ENCODE results near the gene SYT1. TPM values are rescaled to one million over a fixed set of nuclear protein-coding genes. Genes with fewer than 3 reads are reported as not detected.

The SYT1 gene
- total and polyA plus RNA-seq, 2 donors (not counting 1 experiment from before 2014, with no cell fraction given), result 0.60 to 1.3 TPM

DNA sequence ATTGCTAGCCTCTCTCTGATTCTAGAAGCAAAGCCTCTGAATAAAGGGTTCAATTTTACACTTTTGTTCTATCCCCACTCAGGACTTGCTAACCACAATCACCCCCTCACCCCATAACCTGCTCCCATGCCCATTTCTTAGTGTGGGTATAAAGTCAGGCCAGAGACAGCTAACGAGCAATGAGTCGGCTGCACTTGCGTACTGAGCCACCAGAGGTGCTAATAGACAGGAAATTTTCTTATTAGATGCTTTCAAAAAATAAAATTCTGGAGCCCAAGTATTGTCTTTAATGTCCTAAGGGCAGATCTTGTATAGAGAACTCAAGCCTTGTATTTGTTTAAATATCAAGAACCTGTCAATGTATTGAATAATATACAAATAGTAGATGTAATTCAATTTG lies 256.9 kb downstream of the SYT1 start:
- Histone ChIP-seq H3K27ac (ENCODE audit: low read length in 2 of 2) (no peak overlapping the region), H3K4me2 (replicated peaks; ENCODE audit: low read depth, low read length, poor library complexity, severe bottlenecking) (no peak overlapping the region), H3K4me3 (ENCODE audit: control extremely low read depth in 1 of 5, extremely low read depth in 1 of 5, insufficient read depth in 1 of 5, low read depth in 2 of 5, low read length in 4 of 5) (no peak overlapping the region), H3K9ac (ENCODE audit: low read length) (no peak overlapping the region), H3K27me3 (replicated peaks in 1 of 4; ENCODE audit: control extremely low read depth in 1 of 4, control insufficient read depth in 3 of 4, insufficient read depth in 4 of 4, low read length in 3 of 4) (no peaks in the 10 kb centered on the region), H3K79me2 (ENCODE audit: control insufficient read depth, insufficient read depth, low read length) (no peaks in the 10 kb centered on the region), H3K36me3 (replicated peaks in 1 of 2; ENCODE audit: control extremely low read depth in 1 of 2, control insufficient read depth in 1 of 2, extremely low read depth in 1 of 2, insufficient read depth in 2 of 2, low read length in 1 of 2) (no peaks in the 10 kb centered on the region), H2AFZ (ENCODE audit: insufficient read depth, low read depth, low read length, poor library complexity, severe bottlenecking) (no peak overlapping the region), H3K4me1 (ENCODE audit: control insufficient read depth in 2 of 2, insufficient read depth in 2 of 2, low read length in 2 of 2) (no peaks in the 10 kb centered on the region), H3K9me3 (ENCODE audit: control extremely low read depth in 1 of 3, control insufficient read depth in 2 of 3, insufficient read depth in 1 of 3, low read length in 2 of 3) (no peaks in the 10 kb centered on the region), H4K20me1 (ENCODE audit: control insufficient read depth, insufficient read depth, low read length, poor library complexity, severe bottlenecking) (no peaks in the 10 kb centered on the region)
- ChIA-PET CTCF (no interaction called here), POLR2A (no interaction called here)
- peak; percentile 4 for TF ChIP-seq CTCF (IDR thresholded peaks at IDR 0.05)
- TF ChIP-seq EZH2 (IDR thresholded peaks at IDR 0.05; ENCODE audit: borderline replicate concordance, insufficient read depth, low read depth, low read length, poor library complexity, severe bottlenecking), result no peak
- Mint-ChIP-seq H3K4me3 (no peak overlapping the region), H3K4me1 (no peaks in the 10 kb centered on the region), H3K27ac (no peak overlapping the region), H3K9me3 (ENCODE audit: insufficient read depth) (no peaks in the 10 kb centered on the region), H3K27me3 (no peaks in the 10 kb centered on the region)
- intact Hi-C loops (cut with micrococcal nuclease), result no loop called here
- WGBS (ENCODE audit: insufficient coverage), result no CpG with 5 or more reads among the region's 3 CpGs
- ATAC-seq (ENCODE audit: low read depth), result no peak
- DNase-seq, result no peak

GRCh38 chr12:79124385-79124784 lies 259.8 kb downstream of the SYT1 start:
- Histone ChIP-seq H3K9ac (ENCODE audit: low read length) (no peak overlapping the region), H3K9me3 (ENCODE audit: control extremely low read depth in 1 of 3, control insufficient read depth in 2 of 3, insufficient read depth in 1 of 3, low read length in 2 of 3) (no peaks in the 10 kb centered on the region), H3K4me2 (replicated peaks; ENCODE audit: low read depth, low read length, poor library complexity, severe bottlenecking) (no peak overlapping the region), H3K4me3 (ENCODE audit: control extremely low read depth in 1 of 5, extremely low read depth in 1 of 5, insufficient read depth in 1 of 5, low read depth in 2 of 5, low read length in 4 of 5) (no peak overlapping the region), H3K27ac (ENCODE audit: low read length in 2 of 2) (no peak overlapping the region), H3K4me1 (ENCODE audit: control insufficient read depth in 2 of 2, insufficient read depth in 2 of 2, low read length in 2 of 2) (no peaks in the 10 kb centered on the region), H2AFZ (ENCODE audit: insufficient read depth, low read depth, low read length, poor library complexity, severe bottlenecking) (no peak overlapping the region), H3K79me2 (ENCODE audit: control insufficient read depth, insufficient read depth, low read length) (no peaks in the 10 kb centered on the region), H3K27me3 (replicated peaks in 1 of 4; ENCODE audit: control extremely low read depth in 1 of 4, control insufficient read depth in 3 of 4, insufficient read depth in 4 of 4, low read length in 3 of 4) (no peaks in the 10 kb centered on the region), H4K20me1 (ENCODE audit: control insufficient read depth, insufficient read depth, low read length, poor library complexity, severe bottlenecking) (no peaks in the 10 kb centered on the region), H3K36me3 (replicated peaks in 1 of 2; ENCODE audit: control extremely low read depth in 1 of 2, control insufficient read depth in 1 of 2, extremely low read depth in 1 of 2, insufficient read depth in 2 of 2, low read length in 1 of 2) (no peaks in the 10 kb centered on the region)
- no peaks in the 10 kb centered on the region for H3K4me1 Mint-ChIP-seq
- H3K4me3 Mint-ChIP-seq, result no peak overlapping the region
- intact Hi-C loops (cut with micrococcal nuclease), result no loop called here
- no peak overlapping the region for H3K27ac Mint-ChIP-seq
- CTCF ChIA-PET, result interaction anchor here (1.0 kb wide), 1 partner anchor 18 kb away, joined by 3 read pairs; no protein-coding TSS in a partner anchor
- H3K9me3 Mint-ChIP-seq (ENCODE audit: insufficient read depth), result no peaks in the 10 kb centered on the region
- TF ChIP-seq EZH2 (IDR thresholded peaks at IDR 0.05; ENCODE audit: borderline replicate concordance, insufficient read depth, low read depth, low read length, poor library complexity, severe bottlenecking), result no peak
- no peak for TF ChIP-seq CTCF (IDR thresholded peaks at IDR 0.05)
- no peak for ATAC-seq (ENCODE audit: low read depth)
- H3K27me3 Mint-ChIP-seq, result no peaks in the 10 kb centered on the region
- POLR2A ChIA-PET, result no interaction called here
- WGBS (ENCODE audit: insufficient coverage), result no CpG with 5 or more reads among the region's 5 CpGs
- no peak for DNase-seq

All from B cell (primary cell).